SK-N-SH treated with all-trans-retinoic acid at 6 μM for 48 hours (cell line): ENCODE measurements around the gene MAP3K2.

ENCODE experiments used
- ARNTL ChIP-seq: fragments of 450-650 bp; formaldehyde crosslinking; IDR thresholded peaks from 2 replicates; pipeline ENCODE4 v1.5.0; 2020; ENCODE audit warnings: low read depth, mild to moderate bottlenecking, moderate library complexity, borderline replicate concordance
- CSDC2 ChIP-seq: fragments of 250-450 bp; sonication (Bioruptor Pico); IDR thresholded peaks from 2 replicates; pipeline ENCODE4 v1.5.0; 2020; ENCODE audit warnings: mild to moderate bottlenecking, moderate library complexity
- ZFP30 ChIP-seq: fragments of 450-650 bp; formaldehyde crosslinking; IDR thresholded peaks from 2 replicates; pipeline ENCODE4 v1.5.0; 2022; ENCODE audit warnings: mild to moderate bottlenecking, moderate library complexity
- TF ChIP-seq, protein P1 (sequence below): fragments of 250-450 bp; sonication (Bioruptor Pico); IDR thresholded peaks from 2 replicates; pipeline ENCODE4 v1.5.1; 2021; ENCODE audit warnings: mild to moderate bottlenecking, moderate library complexity
- TF ChIP-seq, protein P2 (sequence below): fragments of 250-450 bp; sonication (Bioruptor Pico); IDR thresholded peaks from 2 replicates; pipeline ENCODE4 v1.8.0; 2020; ENCODE audit warnings: mild to moderate bottlenecking, moderate library complexity, borderline replicate concordance

- no peak for TF ChIP-seq CSDC2 (CRISPR knock-in tag)
- TF ChIP-seq ZFP30 (CRISPR knock-in tag), result no peak
- no peak for TF ChIP-seq ARNTL (CRISPR knock-in tag)
- TF ChIP-seq, protein P1, sequence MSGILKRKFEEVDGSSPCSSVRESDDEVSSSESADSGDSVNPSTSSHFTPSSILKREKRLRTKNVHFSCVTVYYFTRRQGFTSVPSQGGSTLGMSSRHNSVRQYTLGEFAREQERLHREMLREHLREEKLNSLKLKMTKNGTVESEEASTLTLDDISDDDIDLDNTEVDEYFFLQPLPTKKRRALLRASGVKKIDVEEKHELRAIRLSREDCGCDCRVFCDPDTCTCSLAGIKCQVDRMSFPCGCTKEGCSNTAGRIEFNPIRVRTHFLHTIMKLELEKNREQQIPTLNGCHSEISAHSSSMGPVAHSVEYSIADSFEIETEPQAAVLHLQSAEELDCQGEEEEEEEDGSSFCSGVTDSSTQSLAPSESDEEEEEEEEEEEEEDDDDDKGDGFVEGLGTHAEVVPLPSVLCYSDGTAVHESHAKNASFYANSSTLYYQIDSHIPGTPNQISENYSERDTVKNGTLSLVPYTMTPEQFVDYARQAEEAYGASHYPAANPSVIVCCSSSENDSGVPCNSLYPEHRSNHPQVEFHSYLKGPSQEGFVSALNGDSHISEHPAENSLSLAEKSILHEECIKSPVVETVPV (CRISPR knock-in tag), result no peak
- TF ChIP-seq, protein P2, sequence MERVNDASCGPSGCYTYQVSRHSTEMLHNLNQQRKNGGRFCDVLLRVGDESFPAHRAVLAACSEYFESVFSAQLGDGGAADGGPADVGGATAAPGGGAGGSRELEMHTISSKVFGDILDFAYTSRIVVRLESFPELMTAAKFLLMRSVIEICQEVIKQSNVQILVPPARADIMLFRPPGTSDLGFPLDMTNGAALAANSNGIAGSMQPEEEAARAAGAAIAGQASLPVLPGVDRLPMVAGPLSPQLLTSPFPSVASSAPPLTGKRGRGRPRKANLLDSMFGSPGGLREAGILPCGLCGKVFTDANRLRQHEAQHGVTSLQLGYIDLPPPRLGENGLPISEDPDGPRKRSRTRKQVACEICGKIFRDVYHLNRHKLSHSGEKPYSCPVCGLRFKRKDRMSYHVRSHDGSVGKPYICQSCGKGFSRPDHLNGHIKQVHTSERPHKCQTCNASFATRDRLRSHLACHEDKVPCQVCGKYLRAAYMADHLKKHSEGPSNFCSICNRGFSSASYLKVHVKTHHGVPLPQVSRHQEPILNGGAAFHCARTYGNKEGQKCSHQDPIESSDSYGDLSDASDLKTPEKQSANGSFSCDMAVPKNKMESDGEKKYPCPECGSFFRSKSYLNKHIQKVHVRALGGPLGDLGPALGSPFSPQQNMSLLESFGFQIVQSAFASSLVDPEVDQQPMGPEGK, result no peak
These were observed 11.5 kb downstream of the MAP3K2 start for GRCh38 chr2:127376257-127376656.
